ENCODE measurements around the gene RASA2.
"Not testable (repeated sequence)": the region's sequence is repeated elsewhere in the genome, so short reads cannot be mapped to it uniquely, and the experiment has no call there.

Gene RASA2

DNA sequence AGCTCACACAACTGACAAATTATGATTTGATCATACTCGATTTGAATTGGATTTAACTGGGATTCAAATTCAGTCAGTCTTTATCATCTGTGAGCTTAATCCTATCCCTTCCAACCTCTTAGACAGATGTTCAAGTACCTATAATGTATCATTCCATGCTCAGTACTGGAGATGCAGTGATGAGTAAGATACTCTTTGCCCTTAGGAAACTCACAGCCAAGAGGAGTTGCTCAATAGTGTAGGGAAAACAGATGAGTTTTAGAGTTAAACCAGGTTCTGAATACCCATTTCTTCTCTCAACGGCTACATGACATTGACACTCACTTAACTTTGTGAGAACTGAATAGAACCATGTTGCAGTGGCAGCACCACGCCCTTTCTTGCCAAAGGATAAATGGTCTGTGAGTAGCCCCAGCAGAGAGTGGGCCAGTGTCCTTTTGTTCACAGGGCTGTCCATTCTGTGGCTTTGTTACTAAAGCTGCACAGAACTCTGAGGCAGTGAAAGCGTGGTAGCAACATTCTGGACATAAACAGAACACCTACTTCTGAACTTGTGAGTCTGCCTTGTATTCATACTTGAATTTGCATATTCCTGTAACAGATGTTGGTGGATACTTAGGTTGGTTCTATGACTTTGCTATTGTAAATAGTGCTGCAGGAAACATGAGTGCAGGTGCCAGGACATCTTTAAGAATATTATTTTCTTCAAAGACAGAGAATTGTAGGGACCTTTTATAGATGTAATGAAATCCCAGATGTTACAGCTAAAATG lies 91.6 kb downstream of the RASA2 start:
- DNase-seq (ENCODE audit: low spot score) = no peak

GRCh38 chr3:141594357-141594756 lies 107.5 kb downstream of the RASA2 start:
- no peak for DNase-seq (ENCODE audit: low spot score)

DNA sequence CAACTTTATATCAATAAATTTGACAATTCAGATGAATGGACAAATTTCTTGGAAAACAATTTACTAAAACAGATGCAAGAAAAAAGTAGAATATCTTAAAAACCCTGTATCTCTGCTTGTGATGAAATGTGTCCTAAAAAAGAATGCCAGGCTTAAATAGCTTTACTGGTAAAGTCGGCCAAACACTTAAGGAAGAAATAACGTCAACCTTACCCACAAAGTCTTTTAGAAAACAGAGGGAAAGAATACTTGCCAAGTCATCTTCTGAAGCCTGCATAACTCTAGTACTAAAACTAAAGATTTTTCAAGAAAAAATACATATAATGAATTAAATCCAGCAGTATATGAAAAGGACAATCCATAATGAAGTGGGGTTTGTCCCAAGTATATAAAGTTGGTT lies 111.1 kb downstream of the RASA2 start:
- DNase-seq (ENCODE audit: low spot score) = no peak

GRCh38 chr3:141600331-141600730 lies 113.5 kb downstream of the RASA2 start:
- DNase-seq (ENCODE audit: low spot score) = no peak

DNA sequence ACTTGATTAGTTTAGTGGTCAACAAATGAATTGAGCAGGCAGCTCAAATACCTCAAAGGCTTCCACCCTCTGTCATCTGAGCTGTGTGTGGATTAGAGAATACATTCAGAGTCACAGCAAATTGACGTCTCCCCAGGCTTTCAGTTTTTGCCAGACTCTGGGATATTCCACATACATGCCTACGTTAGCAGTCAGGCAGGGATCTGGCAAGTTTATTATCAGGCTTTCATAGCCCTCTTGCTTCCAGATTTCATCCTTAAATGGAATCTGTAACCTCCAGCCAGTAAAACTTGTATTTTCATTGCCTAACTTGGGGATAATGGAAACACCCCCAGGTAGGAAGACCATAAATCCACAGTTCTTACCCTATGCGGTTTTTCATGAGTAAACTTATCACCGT lies 115.9 kb downstream of the RASA2 start:
- no peak for DNase-seq (ENCODE audit: low spot score)

- no peak for DNase-seq (ENCODE audit: low spot score)
Observed at GRCh38 chr3:141603473-141604035, 116.7 kb downstream of the RASA2 start.

DNA sequence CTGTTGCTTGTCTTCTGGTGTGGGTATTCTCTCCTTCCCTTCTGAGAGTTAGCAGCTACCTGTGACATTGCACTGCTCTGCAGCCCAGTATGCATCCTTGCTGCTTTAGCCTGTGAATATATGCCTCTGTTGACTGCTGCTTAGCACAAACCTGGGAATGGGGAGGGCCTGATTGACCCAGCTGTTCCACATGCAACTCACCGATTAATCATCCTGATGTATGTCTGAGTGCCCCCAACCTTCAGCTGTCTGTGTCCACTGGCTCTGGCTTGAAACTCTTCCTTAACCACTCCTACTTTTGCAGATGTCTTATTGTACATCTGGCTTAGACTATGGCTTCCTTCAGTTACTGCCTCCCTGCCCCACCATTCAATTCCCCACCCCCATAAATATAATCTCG lies 119.1 kb downstream of the RASA2 start:
- no peak for DNase-seq (ENCODE audit: low spot score)

GRCh38 chr3:141608438-141608837 lies 121.6 kb downstream of the RASA2 start:
- DNase-seq (ENCODE audit: low spot score) = no peak

- DNase-seq (ENCODE audit: low spot score) = no peak
Observed at GRCh38 chr3:141610939-141611338, 124.1 kb downstream of the RASA2 start.

- no peak for DNase-seq (ENCODE audit: low spot score)
Observed at GRCh38 chr3:141618103-141618910, 131.5 kb downstream of the RASA2 start.

DNA sequence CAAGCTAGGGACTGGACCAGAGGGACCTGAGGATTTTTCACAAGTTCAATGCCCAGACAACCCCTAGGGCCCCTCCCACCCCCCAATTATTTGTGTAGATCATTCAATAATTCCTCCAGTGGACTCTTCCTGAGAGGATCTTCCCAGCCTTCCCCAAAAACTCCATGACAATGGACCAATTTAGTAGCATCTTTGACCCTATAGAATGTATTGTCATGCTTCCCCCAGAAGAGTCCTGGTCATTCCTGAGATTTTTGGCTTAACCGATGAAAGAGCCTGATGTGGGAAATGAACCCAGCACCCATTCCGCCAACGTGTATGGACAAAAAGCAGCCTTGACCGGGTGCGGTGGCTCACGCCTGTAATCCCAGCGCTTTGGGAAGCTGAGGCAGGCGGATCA lies 132.1 kb downstream of the RASA2 start:
- no peak for DNase-seq (ENCODE audit: low spot score)

DNA sequence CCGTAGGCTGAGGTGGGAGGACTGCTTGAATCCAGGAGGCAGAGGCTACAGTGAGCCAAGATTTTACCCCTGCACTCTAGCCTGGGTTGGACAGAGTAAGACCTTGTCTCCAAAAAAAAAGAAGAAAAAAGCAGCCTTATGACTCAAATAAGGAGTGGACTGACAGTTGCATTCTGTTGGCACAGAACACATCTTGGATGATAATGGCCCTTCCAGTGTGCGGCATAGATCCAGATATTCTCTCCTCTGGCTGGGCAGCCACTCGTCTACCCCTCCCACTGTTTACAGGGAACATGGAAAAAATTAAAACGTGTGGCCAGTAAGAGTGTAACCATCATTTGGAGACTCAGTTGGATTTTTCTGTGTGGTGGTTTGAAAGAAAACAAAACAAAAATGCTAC lies 132.6 kb downstream of the RASA2 start:
- no peak for DNase-seq (ENCODE audit: low spot score)

GRCh38 chr3:141623691-141624090 lies 136.9 kb downstream of the RASA2 start:
- DNase-seq (ENCODE audit: low spot score) = no peak

DNA sequence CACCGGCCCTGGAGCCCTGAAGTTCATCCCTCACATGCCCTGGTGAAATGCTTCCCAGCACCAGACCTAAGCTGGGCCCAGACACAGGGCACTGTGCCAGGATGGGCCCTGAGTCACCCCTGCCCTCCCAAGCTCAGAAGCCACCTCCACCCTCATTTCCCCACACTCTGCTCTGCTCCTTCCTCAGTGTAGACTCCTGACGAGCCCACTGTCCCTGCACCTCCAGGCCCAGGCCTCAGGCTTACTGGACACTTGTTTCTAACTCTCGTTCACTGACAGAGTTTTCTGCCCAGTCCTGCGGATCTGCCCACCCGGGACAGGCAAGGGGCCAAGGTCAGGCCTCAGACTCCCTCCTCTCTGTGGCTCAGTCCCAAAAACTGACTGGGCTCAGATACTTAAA lies 138.7 kb downstream of the RASA2 start:
- DNase-seq (ENCODE audit: low spot score) = no peak

DNA sequence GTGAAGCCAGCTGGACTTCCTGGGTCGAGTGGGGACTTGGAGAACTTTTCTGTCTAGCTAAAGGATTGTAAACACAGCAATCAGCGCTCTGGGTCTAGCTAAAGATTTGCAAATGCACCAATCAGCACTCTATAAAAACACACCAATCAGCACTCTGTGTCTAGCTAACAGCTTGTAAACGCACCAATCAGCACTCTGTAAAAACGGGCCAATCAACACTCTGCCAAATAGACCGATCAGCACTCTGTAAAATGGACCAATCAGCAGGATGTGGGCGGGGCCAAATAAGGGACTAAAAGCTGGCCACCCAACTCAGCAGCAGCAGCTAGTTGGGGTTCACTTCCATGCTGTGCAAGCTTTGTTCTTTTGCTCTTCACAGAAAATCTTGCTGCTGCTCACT lies 141.5 kb downstream of the RASA2 start:
- DNase-seq (ENCODE audit: low spot score) = not testable (repeated sequence)

- DNase-seq (ENCODE audit: low spot score) = not testable (repeated sequence)
Observed at GRCh38 chr3:141628868-141629441, 142.1 kb downstream of the RASA2 start.

DNA sequence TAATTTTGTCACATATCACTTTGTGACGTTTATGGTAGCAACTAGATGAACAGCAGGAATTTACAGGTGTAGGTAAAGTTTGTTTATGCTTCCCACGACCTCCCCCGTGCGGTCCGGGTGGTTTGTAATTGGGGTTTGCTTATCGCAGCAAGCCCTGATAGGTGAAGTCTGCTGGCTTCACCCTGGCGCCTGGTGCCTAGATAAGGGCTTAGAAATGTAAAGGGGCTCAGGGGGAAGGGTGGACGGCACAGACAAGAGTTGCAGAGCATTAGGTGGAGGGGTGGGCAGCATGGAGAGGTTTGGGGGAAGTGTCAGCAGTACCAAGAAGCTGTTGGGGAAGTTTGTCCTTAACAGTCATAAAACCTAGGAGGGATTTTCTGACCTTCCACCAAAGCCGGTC lies 143.1 kb downstream of the RASA2 start:
- DNase-seq (ENCODE audit: low spot score) = no peak

GRCh38 chr3:141632779-141633374 lies 146.1 kb downstream of the RASA2 start:
- no peak for DNase-seq (ENCODE audit: low spot score)

- DNase-seq (ENCODE audit: low spot score) = no peak
Observed at GRCh38 chr3:141642215-141642614, 155.4 kb downstream of the RASA2 start.

DNA sequence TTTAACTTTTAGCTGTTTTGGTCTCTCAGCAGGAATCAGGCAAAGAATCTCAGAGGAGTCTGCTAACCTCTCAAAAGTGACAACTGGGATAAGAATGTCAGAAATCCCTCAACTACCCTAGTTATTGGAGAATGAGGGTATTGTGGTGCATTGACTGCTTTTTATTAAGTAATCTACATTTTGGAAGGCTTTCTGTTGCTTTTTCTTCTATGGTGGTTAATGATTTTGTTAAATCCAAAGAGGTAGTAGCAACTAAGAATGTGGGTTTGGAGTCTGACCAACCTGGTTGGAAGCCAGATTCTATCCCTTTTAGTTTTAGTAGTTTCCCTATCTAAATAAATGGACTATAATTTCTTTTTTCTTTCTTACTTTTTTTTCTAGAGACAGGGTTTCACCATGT lies 156.6 kb downstream of the RASA2 start:
- DNase-seq (ENCODE audit: low spot score) = no peak

DNA sequence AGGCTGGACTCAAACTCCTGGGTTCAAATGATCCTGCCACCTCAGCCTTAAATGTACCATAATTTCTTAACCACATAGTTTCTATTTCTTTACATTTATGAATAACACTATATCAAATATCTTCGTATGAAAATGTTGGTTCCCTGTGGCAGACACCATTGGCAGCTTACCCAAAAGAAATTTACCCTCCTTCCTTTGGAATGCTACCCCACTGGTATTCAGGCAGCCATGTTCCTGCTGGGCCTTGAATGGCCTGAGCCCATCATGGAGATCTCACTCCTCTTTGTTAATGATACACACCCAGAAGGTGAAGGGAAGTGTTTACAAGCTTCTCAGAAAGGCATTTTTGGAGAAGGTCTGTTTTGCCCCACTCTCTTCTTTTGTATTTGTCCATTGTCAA lies 157.0 kb downstream of the RASA2 start:
- DNase-seq (ENCODE audit: low spot score) = no peak

DNA sequence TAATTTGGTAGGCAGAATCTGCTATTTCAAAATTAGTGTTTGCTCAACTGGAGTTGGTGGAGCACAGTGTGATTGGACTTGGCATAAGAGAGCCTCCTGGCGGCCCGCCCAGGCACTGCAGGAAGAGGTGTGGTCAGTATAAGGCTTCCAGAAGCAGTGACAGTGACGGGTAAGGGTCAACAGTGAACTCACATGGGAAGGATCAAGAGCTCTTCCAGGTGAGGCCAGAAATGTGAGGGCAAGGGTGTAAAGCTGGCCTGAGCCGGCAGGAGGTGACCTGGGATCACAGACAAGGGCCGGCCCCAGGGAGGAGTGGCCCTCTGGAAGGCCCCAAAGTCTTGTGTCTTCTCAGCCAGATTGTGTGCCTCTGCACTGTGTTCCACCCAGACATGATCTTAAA lies 158.1 kb downstream of the RASA2 start:
- DNase-seq (ENCODE audit: low spot score) = peak; percentile 37
